ENCODE measurements around the gene DENND6A.
"Not testable (repeated sequence)": the region's sequence is repeated elsewhere in the genome, so short reads cannot be mapped to it uniquely, and the experiment has no call there.

The DENND6A gene

DNA sequence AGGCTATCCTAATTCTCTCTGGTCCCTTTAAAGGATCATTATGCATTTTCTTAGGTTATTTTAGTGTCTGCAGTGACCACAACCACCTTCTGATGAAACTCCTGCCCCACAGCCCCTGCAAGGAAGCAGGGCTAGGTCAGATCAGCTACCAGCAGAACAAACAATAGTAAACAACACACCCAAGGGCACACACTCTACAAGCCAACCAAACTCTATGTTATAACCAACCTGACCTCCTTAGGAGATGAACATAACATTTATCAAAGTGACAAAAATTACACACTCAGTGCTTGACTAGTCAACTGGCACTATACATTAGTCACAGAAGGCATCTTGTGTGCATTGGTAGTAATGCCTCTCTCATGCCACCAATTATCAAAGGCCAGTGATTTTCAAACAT lies 17.3 kb downstream of the DENND6A start:
- peaks cover 4% of the 10 kb centered on the region for H3K9me3 Mint-ChIP-seq (ENCODE audit: low read depth)
- peaks cover 23% of the 10 kb centered on the region for H3K36me3 Mint-ChIP-seq
- no peaks in the 10 kb centered on the region for H3K27me3 Mint-ChIP-seq
- H3K4me3 Mint-ChIP-seq, result no peak overlapping the region
- H3K27ac Mint-ChIP-seq, result peak overlapping the region; percentile 58
- H3K4me1 Mint-ChIP-seq (ENCODE audit: low read depth), result peaks cover 62% of the 10 kb centered on the region

DNA sequence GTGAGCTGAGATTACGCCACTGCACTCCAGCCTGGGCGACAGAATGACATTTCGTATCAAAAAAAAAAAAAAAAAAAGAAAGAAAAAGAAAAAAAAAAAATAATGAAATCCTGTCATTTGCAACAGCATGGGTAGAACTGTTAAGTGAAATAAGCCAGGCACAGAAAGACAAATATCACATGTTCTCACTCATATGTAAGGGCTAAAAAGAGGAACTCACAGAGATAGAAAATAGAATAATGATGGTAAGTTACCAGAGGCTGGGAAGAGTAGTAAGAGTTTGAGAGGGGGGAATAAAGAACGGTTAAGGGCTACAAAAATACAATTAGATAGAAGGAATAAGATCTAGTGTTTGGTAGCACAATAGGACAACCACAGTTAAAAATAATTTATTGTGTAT lies 19.7 kb downstream of the DENND6A start:
- Mint-ChIP-seq H3K27ac (peak overlapping the region; percentile 3), H3K36me3 (peaks cover 11% of the 10 kb centered on the region), H3K4me1 (ENCODE audit: low read depth) (peaks cover 45% of the 10 kb centered on the region), H3K27me3 (no peaks in the 10 kb centered on the region), H3K9me3 (ENCODE audit: low read depth) (no peaks in the 10 kb centered on the region), H3K4me3 (no peak overlapping the region)

DNA sequence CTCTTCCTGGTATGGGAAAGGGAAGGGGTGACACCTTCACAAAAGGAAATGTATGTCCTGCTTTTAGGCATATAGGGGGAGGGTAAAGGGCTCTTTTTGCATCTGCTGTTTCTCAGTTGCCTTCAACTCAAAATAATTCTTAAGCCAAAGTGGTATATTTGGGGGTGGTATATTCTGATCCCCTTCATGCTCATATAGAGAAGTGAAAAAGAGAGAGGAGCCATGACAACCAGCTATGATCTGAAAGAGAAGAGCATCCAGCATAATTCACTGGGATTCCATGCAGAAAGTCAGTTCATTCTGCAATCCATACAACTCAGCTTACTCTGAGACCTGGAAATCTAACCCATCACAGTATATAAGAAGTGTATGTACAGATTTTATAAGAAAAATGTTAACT lies 22.3 kb downstream of the DENND6A start:
- no peak overlapping the region for H3K4me3 Mint-ChIP-seq
- peaks cover 35% of the 10 kb centered on the region for H3K4me1 Mint-ChIP-seq (ENCODE audit: low read depth)

DNA sequence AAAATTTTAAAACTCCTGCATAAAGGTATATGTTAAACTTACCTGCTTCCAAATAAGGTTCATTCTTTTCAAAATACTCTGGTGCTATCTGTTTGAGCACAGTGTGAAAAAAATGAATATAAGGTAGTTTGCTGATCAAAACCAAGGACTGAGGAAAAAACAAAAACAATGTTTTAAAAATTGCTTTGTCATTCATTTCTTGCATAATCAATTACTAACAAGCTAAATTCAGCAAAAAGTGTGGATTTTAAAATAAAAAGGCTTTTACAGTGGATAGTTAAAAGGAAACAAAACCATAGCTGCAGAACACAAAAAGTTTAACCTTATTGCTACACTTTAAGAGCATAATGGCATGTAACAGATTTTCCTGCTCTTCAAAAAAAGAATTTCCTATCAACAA lies 31.5 kb downstream of the DENND6A start:
- peaks cover 2% of the 10 kb centered on the region for H3K36me3 Mint-ChIP-seq
- H3K4me1 Mint-ChIP-seq (ENCODE audit: low read depth), result peaks cover 3% of the 10 kb centered on the region
- no peaks in the 10 kb centered on the region for H3K9me3 Mint-ChIP-seq (ENCODE audit: low read depth)
- H3K27me3 Mint-ChIP-seq, result no peaks in the 10 kb centered on the region
- H3K27ac Mint-ChIP-seq, result no peak overlapping the region
- no peak overlapping the region for H3K4me3 Mint-ChIP-seq

More for the DNA sequence above, 22.3 kb downstream of the DENND6A start:
- Mint-ChIP-seq H3K27ac (peak overlapping the region; percentile 50), H3K36me3 (peaks cover 7% of the 10 kb centered on the region), H3K27me3 (no peaks in the 10 kb centered on the region), H3K9me3 (ENCODE audit: low read depth) (no peaks in the 10 kb centered on the region)

DNA sequence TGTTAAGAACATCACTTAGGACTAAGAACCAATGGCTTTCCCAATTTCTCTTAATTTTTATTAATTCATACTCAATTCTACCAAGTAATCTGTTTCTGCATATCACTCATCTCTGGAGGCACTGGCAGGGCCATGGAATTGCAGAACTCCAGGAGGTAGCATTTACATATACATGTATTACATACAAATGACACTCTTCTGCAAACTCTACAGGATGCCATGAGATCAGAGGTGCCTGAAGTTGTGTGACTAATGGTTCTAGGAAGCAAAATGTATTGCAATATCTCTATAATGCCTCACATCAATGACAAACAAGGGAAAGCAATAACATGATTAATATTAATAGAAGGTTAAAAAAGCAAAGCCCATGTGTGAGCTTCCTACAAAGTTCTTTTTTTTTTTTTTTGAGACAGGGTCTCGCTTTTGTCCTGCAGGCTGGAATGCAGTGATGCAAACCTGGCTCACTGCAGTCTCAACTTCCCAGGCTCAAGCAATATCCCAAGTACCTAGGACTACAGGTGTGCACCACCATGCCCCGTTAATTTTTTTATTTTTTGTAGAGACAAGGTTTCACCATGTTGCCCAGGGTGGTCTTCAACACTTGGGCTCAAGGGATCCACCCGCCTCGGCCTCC lies 33.0 kb downstream of the DENND6A start:
- Mint-ChIP-seq H3K27ac (peak overlapping the region; percentile 11), H3K4me1 (ENCODE audit: low read depth) (peaks cover 5% of the 10 kb centered on the region), H3K36me3 (no peaks in the 10 kb centered on the region), H3K9me3 (ENCODE audit: low read depth) (no peaks in the 10 kb centered on the region), H3K4me3 (no peak overlapping the region), H3K27me3 (no peaks in the 10 kb centered on the region)

DNA sequence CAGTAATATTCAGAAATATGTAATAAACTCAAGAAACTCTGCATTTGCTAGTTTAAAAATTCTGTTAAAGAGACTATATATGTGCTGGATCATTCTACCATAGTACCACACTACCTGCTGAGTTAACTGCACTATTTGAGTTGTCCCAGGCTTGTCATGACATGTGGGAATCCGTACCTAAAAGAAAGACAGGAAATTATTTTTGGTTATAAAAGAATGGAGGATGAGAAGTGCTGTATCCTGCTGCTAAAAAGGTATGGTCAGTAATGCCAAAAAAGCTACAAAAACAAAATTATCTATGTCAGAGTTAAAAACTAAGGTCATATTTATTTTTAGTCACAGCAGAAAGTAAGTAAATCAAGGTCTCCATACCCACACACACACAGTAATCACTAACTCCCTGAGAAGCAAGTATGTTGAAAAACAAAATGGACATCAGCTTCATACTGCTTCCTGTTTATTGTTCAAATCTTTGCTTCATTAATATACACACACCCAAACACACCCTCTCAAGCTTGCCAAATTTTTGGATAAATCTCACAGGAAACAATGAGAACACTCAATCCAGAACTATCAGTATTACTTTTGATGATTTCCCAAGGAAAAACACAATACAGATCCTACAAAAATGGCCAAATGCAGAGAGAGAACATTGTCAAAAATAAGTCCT lies 33.7 kb downstream of the DENND6A start:
- no peaks in the 10 kb centered on the region for H3K27me3 Mint-ChIP-seq
- peaks cover 11% of the 10 kb centered on the region for H3K4me1 Mint-ChIP-seq (ENCODE audit: low read depth)
- no peaks in the 10 kb centered on the region for H3K9me3 Mint-ChIP-seq (ENCODE audit: low read depth)
- peaks cover 4% of the 10 kb centered on the region for H3K36me3 Mint-ChIP-seq
- no peak overlapping the region for H3K4me3 Mint-ChIP-seq
- H3K27ac Mint-ChIP-seq, result peak overlapping the region; percentile 68

DNA sequence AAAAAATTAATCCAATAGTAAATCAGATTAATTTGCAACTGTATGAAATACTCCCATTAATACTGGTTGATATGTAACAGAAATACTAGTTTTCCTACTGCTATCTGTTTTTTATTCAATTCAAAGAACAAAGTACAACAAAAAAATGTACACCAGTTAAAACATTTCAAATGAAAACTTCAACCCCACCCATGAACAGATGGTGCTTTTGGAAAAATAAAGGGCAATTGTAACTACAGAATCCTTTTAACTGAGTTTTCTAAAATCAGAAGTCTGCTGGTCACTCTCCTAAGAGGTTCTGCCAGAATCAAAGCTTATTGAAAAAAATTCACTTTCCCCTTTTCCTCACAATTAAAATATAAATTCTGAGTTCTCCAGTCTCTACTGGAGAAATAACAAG lies 34.3 kb downstream of the DENND6A start:
- H3K4me3 Mint-ChIP-seq, result no peak overlapping the region
- peaks cover 11% of the 10 kb centered on the region for H3K4me1 Mint-ChIP-seq (ENCODE audit: low read depth)
- H3K27ac Mint-ChIP-seq, result no peak overlapping the region
- peaks cover 5% of the 10 kb centered on the region for H3K36me3 Mint-ChIP-seq
- no peaks in the 10 kb centered on the region for H3K9me3 Mint-ChIP-seq (ENCODE audit: low read depth)
- no peaks in the 10 kb centered on the region for H3K27me3 Mint-ChIP-seq

DNA sequence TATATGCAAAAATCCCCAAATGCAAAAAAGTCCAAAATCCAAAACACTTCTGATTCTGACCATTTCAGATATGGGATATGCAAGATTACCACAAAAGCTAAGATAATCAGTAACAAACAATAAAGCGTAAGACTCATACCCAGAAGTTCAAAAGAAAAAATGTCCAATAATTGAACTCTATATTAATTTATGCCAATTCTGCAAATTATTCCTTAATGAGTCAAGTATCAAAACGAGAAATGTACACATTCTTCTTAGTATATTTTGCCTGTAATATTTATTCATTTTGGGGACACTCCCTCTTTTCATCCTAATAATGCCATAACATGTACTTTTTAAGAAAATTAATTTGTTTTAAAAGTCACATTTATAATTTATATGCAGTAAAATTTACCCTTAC lies 37.1 kb downstream of the DENND6A start:
- no peaks in the 10 kb centered on the region for H3K9me3 Mint-ChIP-seq (ENCODE audit: low read depth)
- H3K36me3 Mint-ChIP-seq, result peaks cover 6% of the 10 kb centered on the region
- H3K4me3 Mint-ChIP-seq, result no peak overlapping the region
- H3K27me3 Mint-ChIP-seq, result no peaks in the 10 kb centered on the region
- H3K27ac Mint-ChIP-seq, result no peak overlapping the region
- peaks cover 18% of the 10 kb centered on the region for H3K4me1 Mint-ChIP-seq (ENCODE audit: low read depth)

DNA sequence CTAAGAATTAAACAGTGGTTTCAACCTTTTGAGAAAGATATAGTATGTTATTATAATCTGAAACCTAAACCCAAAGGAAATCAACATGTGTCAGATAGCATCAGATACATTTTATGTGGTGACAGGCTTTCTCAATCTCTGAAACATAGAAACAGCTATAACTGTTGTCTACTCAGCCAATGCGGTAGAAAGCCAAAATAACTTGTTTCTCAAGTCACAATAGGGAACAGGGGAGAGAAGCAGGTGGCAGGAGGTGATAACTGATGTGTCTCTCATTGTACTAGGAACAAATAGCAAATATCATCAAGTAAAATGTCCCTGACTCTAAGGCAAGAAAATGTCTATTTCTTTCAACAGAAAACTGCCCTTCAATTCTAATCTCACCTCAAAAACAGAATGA lies 38.6 kb downstream of the DENND6A start:
- Mint-ChIP-seq H3K4me1 (ENCODE audit: low read depth) (peaks cover 16% of the 10 kb centered on the region), H3K9me3 (ENCODE audit: low read depth) (no peaks in the 10 kb centered on the region), H3K27ac (peak overlapping the region; percentile 41), H3K4me3 (no peak overlapping the region), H3K27me3 (no peaks in the 10 kb centered on the region), H3K36me3 (peaks cover 15% of the 10 kb centered on the region)

DNA sequence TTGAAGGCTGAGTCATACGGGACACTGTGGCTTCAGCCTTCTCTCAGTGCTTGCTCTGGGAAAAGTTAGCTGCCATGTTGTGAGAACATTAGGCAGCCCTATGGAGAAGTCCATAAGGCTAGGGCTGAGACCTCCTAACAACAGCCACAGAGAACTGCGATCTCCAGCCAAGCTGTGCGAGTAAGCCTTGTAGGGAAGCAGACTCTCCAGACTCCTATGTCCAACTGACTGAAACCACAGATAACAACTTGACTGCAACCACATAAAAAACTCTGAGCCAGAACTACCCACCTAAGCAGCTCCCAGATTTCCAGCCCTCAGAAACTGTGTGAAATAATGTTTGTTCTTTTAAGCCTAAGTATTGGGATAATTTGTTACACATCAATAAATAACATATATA lies 40.7 kb downstream of the DENND6A start:
- H3K9me3 Mint-ChIP-seq (ENCODE audit: low read depth), result peaks cover 7% of the 10 kb centered on the region
- H3K4me1 Mint-ChIP-seq (ENCODE audit: low read depth), result peaks cover 23% of the 10 kb centered on the region
- peaks cover 28% of the 10 kb centered on the region for H3K36me3 Mint-ChIP-seq
- no peak overlapping the region for H3K27ac Mint-ChIP-seq
- H3K27me3 Mint-ChIP-seq, result no peaks in the 10 kb centered on the region
- no peak overlapping the region for H3K4me3 Mint-ChIP-seq

DNA sequence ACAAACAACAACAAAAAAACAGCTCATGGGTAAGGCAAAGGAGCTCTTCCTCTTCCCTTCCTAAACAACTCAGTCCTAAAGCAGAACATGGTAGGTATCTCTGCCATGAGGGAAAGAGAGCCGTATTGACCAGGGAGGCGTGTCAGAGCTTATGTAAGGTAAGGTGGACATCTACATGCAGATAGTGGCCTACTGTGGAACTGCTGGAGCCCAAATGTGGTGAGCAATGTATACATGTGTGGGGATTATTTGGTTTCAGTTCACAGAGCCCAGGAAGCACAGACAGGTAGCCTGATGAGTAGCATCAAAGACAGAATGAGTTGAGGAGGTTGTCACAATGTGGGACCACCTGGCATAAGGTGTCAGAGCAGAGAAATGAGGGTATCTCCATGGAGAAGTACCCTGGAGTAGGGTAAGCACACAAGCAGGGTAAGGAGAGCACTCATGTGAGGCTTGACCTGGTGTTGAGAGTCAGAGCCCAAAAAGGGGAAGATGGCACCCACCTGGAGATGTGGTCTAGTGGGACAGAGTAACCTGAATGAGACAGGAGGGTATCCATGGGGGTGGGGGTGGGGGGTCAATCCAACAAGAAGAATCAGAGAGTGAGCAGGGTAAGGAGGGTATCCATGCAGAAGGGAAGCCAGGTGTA lies 45.5 kb downstream of the DENND6A start:
- H3K27me3 Mint-ChIP-seq, result no peaks in the 10 kb centered on the region
- H3K36me3 Mint-ChIP-seq, result peaks cover 25% of the 10 kb centered on the region
- peaks cover 13% of the 10 kb centered on the region for H3K4me1 Mint-ChIP-seq (ENCODE audit: low read depth)
- H3K4me3 Mint-ChIP-seq, result no peak overlapping the region
- peak overlapping the region; percentile 56 for H3K27ac Mint-ChIP-seq
- H3K9me3 Mint-ChIP-seq (ENCODE audit: low read depth), result peaks cover 7% of the 10 kb centered on the region

DNA sequence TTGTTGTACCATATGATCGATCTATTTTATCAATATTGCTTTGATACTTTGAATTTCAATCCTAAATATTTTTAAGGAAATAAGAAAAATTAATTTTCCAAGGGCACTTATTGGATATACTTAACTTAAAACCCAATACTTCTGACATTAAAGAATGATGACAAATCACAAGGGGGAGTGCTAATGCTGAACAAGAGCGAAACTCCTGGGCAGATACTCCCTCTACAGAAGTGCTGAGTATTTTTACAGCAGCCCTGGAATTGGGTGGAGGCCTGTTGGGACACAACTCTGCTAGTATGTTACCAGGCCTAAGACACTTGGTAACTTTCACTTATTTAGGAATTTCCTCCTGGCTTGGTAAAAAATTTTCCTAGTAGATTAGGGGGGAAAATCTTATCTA lies 46.2 kb downstream of the DENND6A start:
- Mint-ChIP-seq H3K9me3 (ENCODE audit: low read depth) (peaks cover 7% of the 10 kb centered on the region), H3K36me3 (peaks cover 27% of the 10 kb centered on the region), H3K4me1 (ENCODE audit: low read depth) (peaks cover 13% of the 10 kb centered on the region), H3K27me3 (no peaks in the 10 kb centered on the region), H3K4me3 (no peak overlapping the region), H3K27ac (peak overlapping the region; percentile 56)

DNA sequence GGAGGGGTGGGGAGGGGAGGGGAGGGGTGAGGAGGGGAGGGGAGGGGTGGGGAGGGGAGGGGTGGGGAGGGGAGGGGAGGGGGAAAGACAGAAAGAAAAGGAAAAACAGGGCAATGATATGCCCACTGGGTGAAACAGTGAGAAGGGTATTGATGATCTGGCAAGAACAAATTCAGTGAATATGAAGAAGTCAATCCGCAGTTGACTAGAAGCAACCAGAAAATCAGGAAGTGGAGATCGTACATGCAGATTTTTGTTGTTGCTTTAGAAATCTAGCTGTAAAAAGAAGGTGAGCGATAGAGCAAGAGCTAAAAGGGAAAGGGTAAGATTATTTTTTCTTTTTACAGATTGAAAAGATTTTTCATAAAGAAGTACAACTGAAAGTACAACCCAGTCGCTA lies 48.1 kb downstream of the DENND6A start:
- peaks cover 7% of the 10 kb centered on the region for H3K9me3 Mint-ChIP-seq (ENCODE audit: low read depth)
- no peak overlapping the region for H3K4me3 Mint-ChIP-seq
- H3K27me3 Mint-ChIP-seq, result no peaks in the 10 kb centered on the region
- peaks cover 13% of the 10 kb centered on the region for H3K4me1 Mint-ChIP-seq (ENCODE audit: low read depth)
- peaks cover 23% of the 10 kb centered on the region for H3K36me3 Mint-ChIP-seq
- H3K27ac Mint-ChIP-seq, result no peak overlapping the region

DNA sequence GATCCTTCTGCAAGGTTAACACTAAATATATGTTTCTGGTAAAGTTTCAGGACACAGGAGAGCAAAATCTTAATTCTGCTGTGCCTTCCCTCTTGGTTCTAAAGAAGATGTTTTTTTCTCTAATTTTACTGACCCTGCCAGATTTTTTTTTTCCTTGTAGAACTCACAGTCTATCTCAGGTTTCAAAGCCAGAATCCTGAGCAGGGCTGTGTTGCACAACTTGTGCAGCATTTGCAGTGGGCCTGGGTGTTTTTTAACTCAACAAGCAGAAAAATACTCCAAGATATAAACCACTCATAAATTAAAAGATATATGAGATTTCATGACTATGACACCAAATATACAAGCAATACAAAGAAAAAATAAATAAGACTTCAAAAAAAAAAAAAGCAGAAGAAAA lies 55.5 kb downstream of the DENND6A start:
- peak overlapping the region; percentile 38 for H3K27ac Mint-ChIP-seq

DNA sequence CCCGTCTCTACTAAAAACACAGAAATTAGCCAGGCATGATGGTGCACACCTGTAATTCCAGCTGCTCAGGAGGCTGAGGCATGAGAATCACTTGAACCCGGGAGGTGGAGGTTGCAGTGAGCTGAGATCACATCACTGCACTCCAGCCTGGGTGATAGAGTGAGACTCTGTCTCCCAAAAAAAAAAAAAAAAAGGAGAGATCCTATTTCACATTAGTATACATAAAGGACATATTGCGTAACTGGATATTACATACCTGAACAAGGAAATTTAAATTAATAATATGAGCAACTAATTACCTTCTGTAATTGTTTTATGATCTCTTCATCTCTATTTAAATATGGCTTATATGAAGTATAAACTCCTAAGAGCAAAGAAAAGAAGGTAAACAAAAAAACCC lies 58.6 kb downstream of the DENND6A start:
- H3K4me1 Mint-ChIP-seq (ENCODE audit: low read depth); H3K4me3 Mint-ChIP-seq; H3K27me3 Mint-ChIP-seq; H3K9me3 Mint-ChIP-seq (ENCODE audit: low read depth); H3K36me3 Mint-ChIP-seq; H3K27ac Mint-ChIP-seq: not testable (repeated sequence)

More for the DNA sequence above, 55.5 kb downstream of the DENND6A start:
- H3K4me1 Mint-ChIP-seq (ENCODE audit: low read depth), result no peaks in the 10 kb centered on the region
- H3K9me3 Mint-ChIP-seq (ENCODE audit: low read depth), result no peaks in the 10 kb centered on the region
- no peak overlapping the region for H3K4me3 Mint-ChIP-seq
- peaks cover 10% of the 10 kb centered on the region for H3K36me3 Mint-ChIP-seq
- H3K27me3 Mint-ChIP-seq, result no peaks in the 10 kb centered on the region
